Tibial nerve (tissue), 4 donors: ENCODE results near the gene CLASP1. TPM values are rescaled to one million over a fixed set of nuclear protein-coding genes. Genes with fewer than 3 reads are reported as not detected.
A peak's percentile ranks its signal among the peaks of the same experiment; 100 is the strongest.

Source experiments
- DNase-seq, 2 donors: peaks; one replicate each; pipeline ENCODE4 v3.0.0-alpha.2; 2019; ENCODE audit warnings: low spot score in 2 of 2
- H3K27ac ChIP-seq, 4 donors: fragments of 200-600 bp; sonication (generic) in 3 of 4; one replicate each; pipeline ENCODE4 v1.5.1; 2017 to 2019; ENCODE audit warnings: mild to moderate bottlenecking in 1 of 4
- H3K27me3 ChIP-seq, 2 donors: fragments of 200-600 bp; sonication (generic) in 1 of 2; one replicate each; pipeline versions ENCODE4 v1.5.1 to v1.6.0; 2017 to 2019
- H3K36me3 ChIP-seq, 3 donors: fragments of 200-600 bp; sonication (generic); one replicate each; pipeline ENCODE4 v1.5.1; 2018 to 2019
- H3K4me1 ChIP-seq, 4 donors: fragments of 200-600 bp; sonication (generic) in 3 of 4; one replicate each; pipeline ENCODE4 v1.5.1; 2017 to 2019
- H3K4me3 ChIP-seq, 4 donors: fragments of 200-600 bp; sonication (generic) in 3 of 4; one replicate each; pipeline ENCODE4 v1.5.1; 2017 to 2019; ENCODE audit warnings: mild to moderate bottlenecking in 1 of 4, moderate library complexity in 1 of 4
- H3K9me3 ChIP-seq, 4 donors: fragments of 200-600 bp; sonication (generic) in 3 of 4; one replicate each; pipeline ENCODE4 v1.5.1; 2017 to 2019
- CTCF ChIP-seq, 5 experiments: fragments of 200-600 bp in 3 of 5; fragments of 450-650 bp in 2 of 5; sonication (generic) in 3 of 5; IDR thresholded peaks; one replicate each; pipeline ENCODE4 v1.5.1; 2016 to 2019; ENCODE audit warnings: antibody characterized with exemption in 5 of 5, mild to moderate bottlenecking in 3 of 5, moderate library complexity in 2 of 5
- EP300 ChIP-seq, 2 donors: sonication (generic); formaldehyde crosslinking; IDR thresholded peaks; one replicate each; pipeline ENCODE4 v1.6.1; 2017; ENCODE audit warnings: antibody characterized with exemption in 2 of 2, mild to moderate bottlenecking in 1 of 2
- POLR2A ChIP-seq, 2 donors: fragments of 450-650 bp; IDR thresholded peaks; one replicate each; pipeline ENCODE4 v1.6.1; 2017; ENCODE audit warnings: antibody characterized with exemption in 2 of 2, mild to moderate bottlenecking in 2 of 2, moderate library complexity in 2 of 2
- WGBS, 2 donors: methylation state at CpG; one replicate each; pipeline ENCODE4 v1.1.5; 2018; 5-methylcytosine and 5-hydroxymethylcytosine counted together
- total RNA-seq, 4 donors: library from RNA; depleted of rRNA; stranded (reverse); fragments of >200 nt; gene quantifications; one replicate each; pipeline ENCODE4 v1.1.0, GENCODE V29; 2016

Gene CLASP1
- total RNA-seq, 4 donors from 2014 or later: 72.8 to 164 (median 88.6) TPM

DNA sequence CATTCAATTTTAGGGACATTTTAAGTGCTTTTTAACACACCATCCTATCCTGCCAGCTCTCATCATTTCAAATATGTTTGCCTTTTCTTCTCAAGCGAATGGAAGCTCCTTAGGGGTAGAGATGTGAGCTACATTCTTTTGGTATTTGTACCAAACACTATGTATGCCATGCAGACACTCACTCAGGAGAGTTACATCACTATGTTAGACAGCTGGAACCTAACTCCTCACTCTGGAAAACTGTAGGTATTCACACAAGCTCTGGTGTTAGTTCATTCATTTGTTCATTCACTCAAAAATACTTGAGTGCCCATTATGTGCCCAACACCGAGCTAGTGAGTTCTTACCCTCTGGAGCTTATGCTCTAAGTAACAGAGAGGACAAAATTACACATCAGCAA is 144.9 kb downstream of the CLASP1 start:
- no peak for DNase-seq
- H3K27ac ChIP-seq: no peak overlapping the region
- no peak overlapping the region for H3K4me3 ChIP-seq
- TF ChIP-seq CTCF (IDR thresholded peaks at IDR 0.05): no peak
- TF ChIP-seq EP300 (IDR thresholded peaks at IDR 0.05): no peak
- no peak for TF ChIP-seq POLR2A (IDR thresholded peaks at IDR 0.05)
- H3K27me3 ChIP-seq: no peaks in the 10 kb centered on the region
- H3K9me3 ChIP-seq: no peaks in the 10 kb centered on the region
- H3K36me3 ChIP-seq: peaks cover 0 to 11% (median 0%) of the 10 kb centered on the region in 3 donors
- 94 to 98% methylated on average over 2 of the region's 2 CpGs for WGBS, 2 donors
- peaks cover 0 to 29% (median 6%) of the 10 kb centered on the region in 4 donors for H3K4me1 ChIP-seq

DNA sequence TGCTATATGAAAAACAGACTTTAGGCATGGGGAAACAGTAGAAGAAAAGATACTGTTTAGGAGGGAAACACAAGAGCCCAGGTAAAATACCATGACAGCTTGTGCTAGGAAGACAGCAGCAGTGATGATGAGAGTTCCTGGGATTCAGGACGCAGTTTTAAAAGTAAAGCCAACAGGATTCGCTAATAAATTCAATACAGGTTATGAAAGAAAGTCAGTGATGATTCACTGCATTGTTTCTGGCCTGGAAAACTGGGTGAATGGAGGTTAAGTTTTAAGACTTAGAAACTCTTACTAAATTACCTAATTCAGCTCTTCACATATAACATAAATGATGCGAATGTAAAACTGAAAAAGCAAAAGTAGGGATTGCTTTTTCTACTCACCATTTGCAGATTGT is 146.5 kb downstream of the CLASP1 start:
- H3K27me3 ChIP-seq: no peaks in the 10 kb centered on the region
- no peak for DNase-seq
- H3K4me3 ChIP-seq: no peak overlapping the region

GRCh38 chr2:121502246-121502645 is 147.0 kb downstream of the CLASP1 start:
- Histone ChIP-seq H3K4me1 (peaks cover 0 to 29% (median 6%) of the 10 kb centered on the region in 4 donors), H3K9me3 (no peaks in the 10 kb centered on the region), H3K27me3 (no peaks in the 10 kb centered on the region), H3K4me3 (no peak overlapping the region), H3K36me3 (peaks cover 0 to 5% (median 0%) of the 10 kb centered on the region in 3 donors), H3K27ac (peak overlapping the region in 1 of 4 donors; percentile 8)
- no peak for DNase-seq
- WGBS, 2 donors: 45 to 55% methylated on average over 5 of the region's 5 CpGs
- TF ChIP-seq EP300 (IDR thresholded peaks at IDR 0.05): peak in 1 of 2 donors; percentile 33
- TF ChIP-seq POLR2A (IDR thresholded peaks at IDR 0.05): no peak

More for the DNA sequence above, 146.5 kb downstream of the CLASP1 start:
- WGBS, 2 donors: 84 to 91% methylated on average over 3 of the region's 3 CpGs
- Histone ChIP-seq H3K9me3 (no peaks in the 10 kb centered on the region), H3K36me3 (peaks cover 0 to 5% (median 0%) of the 10 kb centered on the region in 3 donors), H3K4me1 (peaks cover 0 to 29% (median 6%) of the 10 kb centered on the region in 4 donors), H3K27ac (peak overlapping the region in 1 of 4 donors; percentile 8)
- no peak for TF ChIP-seq CTCF (IDR thresholded peaks at IDR 0.05)
- no peak for TF ChIP-seq EP300 (IDR thresholded peaks at IDR 0.05)
- TF ChIP-seq POLR2A (IDR thresholded peaks at IDR 0.05): no peak

GRCh38 chr2:121501554-121501953 is 147.7 kb downstream of the CLASP1 start:
- Histone ChIP-seq H3K4me3 (no peak overlapping the region), H3K4me1 (peaks cover 0 to 29% (median 6%) of the 10 kb centered on the region in 4 donors), H3K27ac (peak overlapping the region in 1 of 4 donors; percentile 8), H3K36me3 (peaks cover 0 to 7% (median 0%) of the 10 kb centered on the region in 3 donors), H3K9me3 (no peaks in the 10 kb centered on the region), H3K27me3 (no peaks in the 10 kb centered on the region)
- DNase-seq: no peak
- 94 to 96% methylated on average over 2 of the region's 2 CpGs for WGBS, 2 donors
- no peak for TF ChIP-seq CTCF (IDR thresholded peaks at IDR 0.05)
- TF ChIP-seq EP300 (IDR thresholded peaks at IDR 0.05): no peak

DNA sequence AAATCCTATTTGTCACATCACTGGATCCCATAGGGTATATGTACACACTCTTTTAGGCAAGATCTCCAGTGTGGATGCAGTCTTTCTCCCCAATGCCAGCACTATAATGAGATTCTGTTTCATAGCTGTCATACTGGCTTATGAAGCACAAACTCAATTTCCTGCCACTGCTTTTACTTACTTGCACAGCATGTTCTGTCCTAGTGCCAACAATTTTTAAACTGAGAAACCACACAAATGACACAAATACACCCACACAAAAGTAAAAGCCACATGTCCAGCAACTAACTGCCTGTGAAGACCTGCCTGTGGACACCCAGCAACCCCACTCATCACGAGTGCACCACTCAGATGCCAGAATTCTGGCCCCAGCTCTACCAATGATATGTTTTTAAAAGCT is 148.2 kb downstream of the CLASP1 start:
- Histone ChIP-seq H3K4me1 (peaks cover 0 to 29% (median 6%) of the 10 kb centered on the region in 4 donors), H3K4me3 (no peak overlapping the region), H3K27ac (peak overlapping the region in 1 of 4 donors; percentile 8), H3K36me3 (peaks cover 0 to 12% (median 0%) of the 10 kb centered on the region in 3 donors), H3K27me3 (no peaks in the 10 kb centered on the region), H3K9me3 (no peaks in the 10 kb centered on the region)
- 44 to 45% methylated on average over 1 of the region's 1 CpG for WGBS, 2 donors
- TF ChIP-seq CTCF (IDR thresholded peaks at IDR 0.05) (no peak), POLR2A (IDR thresholded peaks at IDR 0.05) (no peak), EP300 (IDR thresholded peaks at IDR 0.05) (peak in 1 of 2 donors; percentile 20)
- DNase-seq: no peak
